Left hindlimb (tissue), 1 donor: Measurements from ENCODE around the gene HLA-DOB.
"Not testable (repeated sequence)": the region's sequence is repeated elsewhere in the genome, so short reads cannot be mapped to it uniquely, and the experiment has no call there.

Experiments used
- DNase-seq: peaks from one replicate; pipeline ENCODE4 v3.0.0-alpha.2; 2018

The HLA-DOB gene

DNA sequence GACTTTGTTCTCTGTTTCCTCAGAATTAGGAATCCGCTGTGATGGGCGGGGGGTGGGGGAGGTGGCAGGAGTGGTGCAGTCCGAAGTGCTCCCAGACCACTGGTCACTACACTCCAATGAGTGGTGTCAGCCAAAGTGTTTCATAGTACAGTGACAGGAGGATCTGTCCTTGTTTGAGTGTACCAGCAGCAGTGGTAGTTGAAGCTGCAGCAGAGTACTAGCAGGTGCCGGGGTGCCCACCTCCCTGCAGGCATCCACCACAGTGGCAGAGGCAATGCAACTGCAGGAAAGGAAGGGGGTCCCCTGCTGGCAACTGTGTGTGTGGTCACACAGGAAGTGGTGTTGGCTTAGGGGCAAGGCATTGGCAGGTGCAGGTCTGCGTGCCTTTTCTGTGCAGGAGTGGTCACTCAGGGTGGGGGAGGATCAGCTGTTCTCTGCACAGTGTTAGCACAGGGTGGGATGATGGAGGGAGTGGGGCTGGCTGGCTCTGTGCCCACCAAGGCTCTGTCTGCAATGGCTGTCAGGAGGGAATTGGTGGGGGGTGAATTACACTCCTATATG, 9.7 kb downstream of the HLA-DOB start:
- DNase-seq, result no peak

DNA sequence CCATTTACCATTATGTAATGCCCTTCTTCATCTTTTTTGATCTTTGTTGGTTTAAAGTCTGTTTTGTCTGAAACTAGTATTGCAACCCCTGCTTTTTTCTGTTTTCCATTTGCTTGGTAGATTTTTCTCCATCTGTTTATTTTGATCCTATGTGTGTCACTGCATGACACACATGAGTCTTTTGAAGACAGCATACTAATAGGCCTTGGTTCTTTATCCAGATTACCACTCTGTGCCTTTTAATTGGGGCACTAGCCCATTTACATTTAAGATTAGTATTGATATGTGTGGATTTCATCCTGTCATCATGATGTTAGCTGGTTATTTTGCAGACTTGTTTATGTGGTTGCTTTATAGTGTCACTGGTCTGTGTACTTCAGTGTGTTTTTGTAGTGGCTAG, 11.4 kb downstream of the HLA-DOB start:
- not testable (repeated sequence) for DNase-seq

DNA sequence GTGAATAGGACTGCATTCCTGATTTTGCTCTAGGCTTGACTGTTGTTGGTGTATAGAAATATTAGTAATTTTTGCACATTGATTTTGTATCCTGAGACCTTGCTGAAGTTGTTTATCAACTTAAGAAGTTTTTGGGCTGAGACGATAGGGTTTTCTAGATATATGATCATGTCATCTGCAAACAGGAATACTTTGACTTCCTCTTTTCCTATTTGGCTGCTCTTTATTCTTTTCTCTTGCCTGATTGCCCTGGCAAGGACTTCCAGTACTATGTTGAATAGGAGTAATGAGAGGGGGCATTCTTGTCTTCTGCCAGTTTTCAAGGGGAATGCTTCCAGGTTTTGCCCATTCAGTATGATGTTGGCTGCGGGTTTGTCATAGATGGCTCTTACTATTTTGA, 13.4 kb downstream of the HLA-DOB start:
- no peak for DNase-seq

DNA sequence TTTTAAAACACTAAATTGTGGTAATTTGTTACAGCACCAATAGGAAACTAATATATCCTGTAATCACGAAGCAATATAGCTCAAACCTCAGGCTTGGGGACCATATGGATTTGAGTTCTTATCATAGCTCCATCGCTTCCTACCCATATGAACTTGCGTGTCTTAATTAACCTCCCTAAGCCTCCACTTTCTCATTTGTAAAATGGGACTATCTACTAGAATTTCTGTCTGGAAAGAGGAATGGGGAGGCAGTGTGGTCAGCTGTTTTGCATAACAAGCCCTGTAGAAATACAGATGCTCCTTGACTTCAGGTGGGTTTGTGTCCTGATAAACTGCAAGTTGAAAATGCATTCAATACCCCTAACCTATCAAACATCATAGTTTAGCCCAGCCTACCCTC, 17.1 kb downstream of the HLA-DOB start:
- DNase-seq, result no peak

DNA sequence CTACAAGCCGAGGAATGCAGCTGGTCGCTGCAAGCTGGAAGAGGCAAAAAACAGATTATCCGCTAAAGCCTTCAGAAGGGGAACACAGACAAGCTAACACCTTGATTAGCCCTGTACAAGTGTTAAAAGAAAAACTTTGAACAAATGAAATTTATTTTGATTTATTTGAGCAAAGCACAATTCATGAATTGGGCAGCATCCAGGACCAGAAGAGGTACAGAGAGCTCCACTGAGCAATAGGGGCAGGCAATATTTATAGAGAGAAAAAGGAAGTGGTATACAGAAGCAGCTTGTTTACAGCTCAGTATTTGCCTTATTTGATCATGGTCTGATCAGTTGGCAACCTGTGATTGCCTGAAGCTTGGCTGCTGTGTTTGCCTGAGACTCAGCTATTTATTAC, 17.6 kb downstream of the HLA-DOB start:
- DNase-seq, result no peak

DNA sequence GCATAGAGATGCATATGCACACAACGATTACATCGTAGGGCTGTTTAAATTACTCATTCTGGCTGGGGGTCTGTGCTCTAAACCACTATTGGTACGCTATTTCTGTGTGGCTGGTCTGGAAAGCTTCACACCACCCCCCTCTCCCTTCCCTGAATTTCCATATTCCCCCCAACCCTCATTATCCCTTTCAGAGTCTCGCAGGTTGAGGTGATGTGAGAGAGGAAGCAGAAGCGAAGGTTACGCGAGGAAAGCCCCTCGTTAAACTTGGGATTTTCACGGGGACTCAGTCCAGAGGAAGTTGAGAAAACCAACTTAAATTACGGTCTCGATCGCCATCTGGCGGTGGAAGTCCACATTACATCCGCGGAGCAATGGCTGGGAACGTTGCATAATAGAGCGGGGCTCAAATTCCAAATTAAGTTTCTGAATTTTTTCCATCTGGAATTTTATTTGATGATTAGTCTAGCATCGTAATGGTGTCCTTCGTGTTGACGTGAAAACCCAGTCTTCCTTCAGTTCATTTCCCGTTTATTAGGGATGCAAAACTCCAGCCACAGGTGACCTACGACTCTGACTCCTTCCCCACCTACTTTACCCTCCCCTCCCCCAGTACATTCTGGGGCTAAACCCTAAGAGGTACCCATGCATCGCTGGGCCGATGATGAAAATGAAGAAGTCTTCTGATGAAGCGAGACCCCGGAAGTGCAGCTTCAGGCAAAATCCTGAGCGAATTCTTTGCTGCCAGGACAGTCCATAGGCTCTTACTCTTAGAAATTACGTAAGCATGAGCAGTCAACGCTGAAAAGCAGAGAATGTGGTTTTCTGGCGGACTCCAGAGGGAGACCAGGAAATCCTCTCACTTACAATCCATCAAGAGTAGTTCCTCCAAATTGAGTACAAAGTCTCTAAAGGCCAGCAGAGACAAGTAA, 19.7 kb downstream of the HLA-DOB start:
- DNase-seq, result peak; percentile 77

DNA sequence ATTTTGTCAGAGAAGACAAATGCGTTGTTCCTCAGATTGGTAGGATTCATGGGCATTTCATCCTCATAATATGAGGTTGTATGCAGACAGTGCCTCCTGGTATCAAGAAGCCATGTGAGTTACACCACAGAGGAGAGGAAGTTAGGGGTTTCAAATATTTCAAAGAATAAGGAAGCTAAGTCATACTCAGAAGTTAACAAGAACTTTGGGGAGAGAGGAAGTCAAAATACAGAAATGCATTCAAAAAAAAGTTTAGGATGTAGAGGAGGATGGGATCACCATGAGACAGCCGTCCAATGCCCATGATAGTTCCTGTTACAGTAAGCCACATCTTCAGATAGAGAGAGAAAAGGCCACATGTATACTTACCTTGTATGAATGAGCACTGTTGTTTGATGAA, 22.3 kb downstream of the HLA-DOB start:
- no peak for DNase-seq

DNA sequence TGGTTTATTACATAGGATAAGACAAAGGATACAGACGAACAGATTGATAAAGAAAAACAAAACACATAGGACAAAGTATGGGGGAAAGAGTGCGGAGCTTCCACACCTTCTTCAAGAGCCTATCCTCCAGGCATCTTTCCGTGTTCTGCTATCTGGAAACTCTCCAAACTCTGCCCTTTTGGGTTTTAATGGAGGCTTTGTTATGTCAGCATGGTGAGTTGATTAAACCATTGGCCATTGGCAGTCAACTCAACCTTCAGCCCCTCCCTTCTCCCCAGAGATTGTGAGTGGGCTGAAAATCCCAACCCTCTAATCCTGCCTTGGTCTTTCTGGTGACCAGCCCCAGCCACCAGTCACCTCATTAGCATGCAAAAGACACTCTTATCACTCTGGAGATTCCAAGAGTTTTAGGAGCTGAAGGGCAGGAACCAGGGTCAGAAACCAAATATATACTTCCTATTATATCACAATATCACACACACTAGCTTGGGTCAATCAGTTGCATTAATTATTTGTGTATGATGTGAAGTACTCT, 23.8 kb downstream of the HLA-DOB start:
- DNase-seq, result no peak

DNA sequence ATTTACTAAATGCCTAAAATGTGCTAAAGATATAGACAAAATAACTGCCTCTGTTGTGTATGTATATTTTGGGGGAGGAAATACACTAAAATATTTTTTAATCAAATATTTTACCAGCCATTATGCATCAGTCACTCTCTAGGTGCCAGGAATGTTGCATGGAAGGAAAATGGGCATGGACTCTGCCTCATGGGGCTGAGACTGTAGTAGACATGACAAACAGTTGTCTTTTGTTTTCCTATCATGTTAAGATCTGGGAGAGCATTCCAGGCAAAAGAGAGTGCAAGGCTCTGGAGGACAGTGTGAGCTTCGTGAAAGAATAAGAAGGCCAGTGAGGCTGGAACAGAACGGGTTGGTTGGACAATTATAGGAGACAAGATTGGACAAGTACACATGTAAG, 26.5 kb downstream of the HLA-DOB start:
- no peak for DNase-seq

DNA sequence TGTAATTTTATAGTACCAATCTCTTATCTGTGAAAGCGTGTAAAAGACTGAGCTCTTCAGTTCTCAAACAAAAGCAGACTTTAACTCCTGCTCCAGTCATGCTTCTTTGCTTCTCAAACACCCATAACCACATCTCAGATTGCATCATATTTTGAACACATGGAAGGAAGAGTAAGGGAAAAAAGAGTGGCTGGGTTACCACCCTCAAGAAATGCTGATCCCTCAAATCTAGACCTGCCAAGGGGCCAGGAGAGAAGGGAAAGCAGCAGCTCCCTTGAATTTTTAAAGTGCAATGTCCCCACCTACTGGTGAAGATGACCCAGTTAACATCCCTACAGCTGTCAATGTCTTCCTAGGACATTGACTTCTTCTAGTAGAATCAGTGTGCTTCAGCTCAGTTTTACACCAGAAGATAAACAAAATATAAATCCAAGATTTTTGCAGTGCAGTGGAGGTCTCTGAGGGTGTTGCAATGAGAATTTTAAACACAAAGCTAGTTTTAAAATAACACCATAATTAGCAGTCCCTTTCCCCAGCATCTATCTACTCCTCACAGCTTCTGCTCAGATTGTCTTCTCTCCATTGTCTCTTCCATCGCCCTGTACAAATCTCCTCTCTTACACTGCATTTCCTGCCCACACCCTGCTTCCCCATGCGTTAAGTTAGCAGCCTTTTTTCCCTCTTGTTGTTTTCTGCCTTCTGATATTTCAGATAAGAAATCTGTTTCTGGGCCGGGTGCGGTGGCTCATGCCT, 30.8 kb downstream of the HLA-DOB start:
- DNase-seq, result peak; percentile 42

DNA sequence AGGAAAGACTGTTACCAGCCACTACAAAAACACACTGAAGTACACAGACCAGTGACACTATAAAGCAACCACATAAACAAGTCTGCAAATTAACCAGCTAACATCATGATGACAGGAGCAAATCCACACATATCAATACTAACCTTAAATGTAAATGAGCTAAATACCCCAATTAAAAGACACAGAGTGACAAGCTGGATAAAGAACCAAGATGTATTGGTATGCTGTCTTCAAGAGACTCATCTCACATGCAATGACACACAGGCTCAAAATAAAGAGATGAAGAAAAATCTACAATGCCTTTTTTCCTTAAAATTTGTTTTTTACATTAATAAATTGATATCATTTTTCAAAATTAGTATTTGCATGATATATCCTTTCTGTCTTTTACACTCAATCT, 33.9 kb downstream of the HLA-DOB start:
- DNase-seq, result not testable (repeated sequence)

DNA sequence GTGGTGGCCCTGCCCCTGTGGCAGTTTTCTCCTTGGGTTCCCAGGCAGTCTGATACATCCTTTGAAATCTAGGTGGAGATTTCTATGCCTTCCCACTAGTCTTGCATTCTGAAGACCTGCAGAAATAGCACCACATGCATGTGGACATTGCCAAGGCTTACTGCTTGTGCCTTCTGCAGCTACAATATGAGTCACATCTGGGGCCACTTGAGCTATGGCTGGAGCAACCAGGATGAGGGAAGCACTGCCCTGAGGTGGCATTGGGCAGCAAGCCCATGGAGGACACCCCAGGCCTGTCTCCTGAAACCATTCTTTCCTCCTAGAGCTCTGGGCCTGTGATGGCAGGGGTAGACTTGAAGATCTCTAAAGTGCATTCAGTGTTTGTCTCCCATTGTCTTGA, 37.8 kb downstream of the HLA-DOB start:
- no peak for DNase-seq

DNA sequence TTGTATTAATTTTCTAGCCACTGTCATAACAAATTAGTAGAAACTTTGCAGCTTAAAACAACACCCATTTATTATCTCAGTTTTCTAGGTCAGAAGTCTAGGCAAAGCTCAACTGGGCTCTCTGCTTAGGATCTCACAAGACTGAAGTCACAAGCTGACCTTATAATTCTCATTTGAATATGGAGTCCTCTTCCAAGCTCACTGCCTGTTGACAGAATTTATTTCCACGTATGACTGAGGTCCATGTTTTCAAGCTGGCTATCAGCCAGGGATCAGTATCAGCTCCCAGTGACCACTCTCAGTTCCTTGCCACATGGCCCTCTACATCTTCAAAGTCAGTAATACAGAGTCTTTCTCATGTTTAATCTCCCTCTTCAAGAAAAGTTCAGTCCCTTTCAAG, 41.7 kb downstream of the HLA-DOB start:
- no peak for DNase-seq

DNA sequence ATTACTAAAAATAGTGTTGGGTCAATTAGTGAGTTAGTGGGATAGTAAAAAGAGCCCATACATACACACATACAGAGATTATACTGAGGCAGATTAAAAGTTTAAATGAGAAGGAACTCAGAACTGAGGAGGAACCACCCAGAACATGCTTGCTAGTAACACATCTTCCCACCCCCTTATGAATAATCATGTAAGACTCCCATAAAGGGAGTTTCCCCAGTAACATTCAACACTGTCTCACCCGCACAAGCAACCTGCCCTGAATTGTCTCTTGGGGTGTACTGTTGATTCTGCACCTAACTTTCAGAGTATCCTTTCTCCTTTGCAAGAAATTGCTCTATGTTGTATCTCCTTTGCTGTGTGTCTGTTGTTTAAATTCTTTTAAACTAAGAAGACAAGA, 42.4 kb downstream of the HLA-DOB start:
- DNase-seq, result no peak

DNA sequence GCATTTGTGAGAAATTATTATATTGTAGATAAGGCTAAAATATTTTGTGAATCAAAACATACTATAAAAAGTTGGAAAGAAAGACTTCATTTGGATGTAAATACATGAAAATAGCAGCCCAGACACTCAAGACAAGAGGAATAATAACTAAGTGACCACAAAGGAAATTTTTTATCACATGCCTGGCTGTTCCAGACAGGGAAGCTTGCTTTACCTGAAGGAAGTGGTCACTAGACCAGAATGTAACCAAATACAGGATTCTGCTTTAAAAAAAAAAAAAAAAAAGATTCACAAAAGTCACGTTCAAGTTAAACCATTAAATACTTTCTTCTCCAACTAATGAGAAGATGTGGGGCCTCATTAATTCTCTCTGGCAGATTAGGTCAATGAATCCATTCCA, 44.1 kb downstream of the HLA-DOB start:
- DNase-seq, result no peak

DNA sequence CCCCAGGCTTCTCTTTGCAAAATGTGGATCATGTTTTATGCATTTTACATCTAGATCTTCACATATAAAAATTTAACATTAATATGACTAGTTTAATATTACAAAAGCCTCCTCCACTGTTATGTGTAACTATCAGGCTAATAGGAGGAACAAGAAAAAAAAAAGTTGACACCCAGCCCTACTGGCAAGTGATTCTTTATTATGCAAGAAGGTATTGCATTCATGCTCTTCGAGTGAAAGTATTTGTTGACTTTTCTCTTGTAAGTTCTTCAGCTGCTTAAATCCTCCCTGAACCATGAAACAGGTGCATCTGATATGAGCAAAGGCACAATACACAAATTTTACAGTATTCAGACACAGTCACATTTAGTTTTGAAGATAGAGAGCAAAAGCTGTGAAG, 52.8 kb downstream of the HLA-DOB start:
- DNase-seq, result no peak

DNA sequence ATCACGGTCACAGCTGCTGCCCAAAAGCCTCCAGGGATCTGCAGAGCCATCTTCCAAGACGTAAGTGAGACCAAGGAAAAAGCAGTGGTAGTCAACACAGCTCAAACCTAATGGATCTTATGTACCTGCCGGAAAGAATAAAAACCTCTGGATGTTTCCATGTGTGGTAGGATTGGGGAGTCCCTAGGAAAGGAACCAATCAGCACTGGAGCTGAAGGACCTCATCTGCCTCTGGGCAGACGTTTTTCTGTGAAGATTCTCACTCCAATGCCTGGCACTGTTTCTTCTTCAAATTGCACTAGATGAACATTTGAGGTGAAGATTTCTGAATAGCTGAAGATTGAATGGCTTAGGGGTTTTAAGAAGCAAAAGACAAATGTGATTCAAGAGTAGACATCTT, 53.4 kb downstream of the HLA-DOB start, which contains the start of gene HLA-DQB2:
Gene HLA-DQB2 (minus strand): TSS at position 112 of the 400 bp plus-strand sequence. CDS start 62 bp downstream, at position 50.
- DNase-seq, result no peak
